HG03571 (cell line): ENCODE data around the gene TMEM184A.

ENCODE experiments used
- ATAC-seq: cut with Tn5 transposase; IDR thresholded peaks from one replicate; pipeline ENCODE4 v1.9.1; 2021; ENCODE audit not compliant: unreplicated experiment

The TMEM184A gene

DNA sequence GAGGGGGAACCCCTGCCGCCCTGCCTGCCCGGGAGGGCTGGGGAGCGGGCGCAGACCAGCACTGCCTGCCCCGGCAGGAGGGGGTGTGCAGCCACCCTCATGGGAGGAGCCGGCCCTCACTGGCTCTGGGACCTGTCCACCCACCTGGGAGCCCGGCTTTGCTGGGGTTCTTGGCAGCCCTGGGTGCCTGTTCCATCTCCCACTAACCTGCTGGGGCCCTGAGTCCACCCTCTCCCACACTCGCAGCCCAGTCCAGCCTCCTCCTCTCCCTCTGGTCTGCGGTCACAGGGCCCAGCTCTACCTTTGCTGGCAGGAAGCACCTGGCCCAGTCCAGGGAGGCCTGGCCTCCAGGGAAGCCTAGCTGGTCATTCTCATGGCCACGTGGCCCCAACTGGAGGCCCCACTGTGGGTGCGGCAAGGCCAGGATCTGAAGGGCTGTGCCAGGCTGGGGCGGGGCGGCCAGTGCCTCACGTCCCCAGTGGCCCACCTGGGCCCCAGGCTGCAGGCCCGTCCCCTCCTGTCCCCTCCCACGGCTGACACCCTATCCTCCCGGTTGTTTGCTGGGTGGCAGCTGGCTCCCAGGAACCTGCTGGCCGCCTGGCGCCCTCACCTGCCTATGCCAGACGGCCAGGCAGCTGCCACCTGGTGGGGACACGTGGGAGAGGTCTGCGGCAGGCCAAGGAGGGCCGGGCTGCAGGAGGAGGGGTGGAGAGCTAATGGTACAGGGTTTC is at the start of gene TMEM184A:
TMEM184A (minus strand) TSS at position 393 of the 731 bp plus-strand sequence. CDS start 721 bp downstream, outside the sequence.
- ATAC-seq: no peak

DNA sequence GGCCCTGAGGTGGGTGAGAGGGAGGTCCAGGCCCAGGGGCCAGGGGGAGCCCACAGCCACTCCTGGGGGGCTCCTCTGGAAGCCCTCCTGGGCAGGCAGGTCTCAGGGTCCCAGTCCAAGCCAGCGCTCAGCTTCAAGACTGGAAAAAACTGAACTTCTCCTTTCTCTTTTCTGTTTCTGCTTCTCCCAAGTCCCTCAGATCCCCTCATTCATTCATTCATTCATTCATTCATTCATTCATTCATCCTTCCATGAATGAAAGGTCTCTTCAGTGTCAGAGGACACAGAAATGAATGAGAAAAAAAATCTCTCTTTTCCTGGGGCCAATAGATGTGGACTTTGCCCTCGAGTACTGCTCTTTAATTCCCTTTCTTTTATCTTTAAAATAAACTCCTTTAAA is 48.4 kb upstream of the TMEM184A start:
- ATAC-seq: no peak

DNA sequence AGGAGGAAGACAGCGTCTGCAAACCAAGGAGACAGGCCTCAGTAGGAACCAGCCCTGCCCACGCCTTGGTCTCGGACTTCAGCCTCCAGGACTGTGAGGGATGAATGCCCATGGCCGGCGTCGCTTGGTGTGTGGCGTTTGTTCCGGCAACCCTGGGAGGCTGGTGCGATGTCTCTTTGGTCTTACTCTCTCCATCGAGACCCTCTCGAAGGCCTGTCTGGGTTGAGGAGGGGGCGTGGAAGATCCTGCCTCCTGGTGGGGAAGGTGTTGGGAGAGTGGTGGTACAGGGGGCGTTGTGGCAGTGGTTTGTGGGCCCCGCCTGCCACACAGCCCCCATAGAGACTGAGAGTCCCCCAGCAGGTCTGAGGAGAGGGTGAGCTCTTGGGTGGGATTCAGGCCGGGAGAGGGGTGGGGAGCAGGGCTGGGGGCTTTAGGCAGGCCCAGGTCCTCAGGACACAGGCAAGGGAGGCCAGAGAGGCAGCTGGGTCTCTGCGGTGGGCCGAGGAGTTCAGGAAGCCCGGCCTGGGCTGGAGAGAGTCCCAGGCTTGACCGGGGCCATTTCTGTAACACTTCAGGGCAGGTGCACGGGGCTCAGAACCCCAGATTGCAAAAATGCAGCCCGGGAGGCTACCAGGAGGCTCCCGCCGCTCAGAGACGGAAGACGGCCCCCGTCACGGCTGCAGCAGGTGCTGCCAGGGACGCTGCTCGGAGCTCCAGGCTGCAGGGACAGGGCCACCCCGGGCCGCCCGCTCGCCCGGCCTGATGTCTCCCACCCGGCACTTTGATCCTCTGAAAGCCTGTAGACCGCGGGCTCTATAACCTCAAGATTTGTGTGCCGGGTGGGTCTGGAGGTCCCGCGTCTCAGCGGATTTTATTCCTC is 47.6 kb upstream of the TMEM184A start:
- no peak for ATAC-seq

- ATAC-seq: no peak
Observed at GRCh38 chr7:1602386-1602785, 46.4 kb upstream of the TMEM184A start.

- ATAC-seq: no peak
Observed at GRCh38 chr7:1601956-1602355, 46.0 kb upstream of the TMEM184A start.

DNA sequence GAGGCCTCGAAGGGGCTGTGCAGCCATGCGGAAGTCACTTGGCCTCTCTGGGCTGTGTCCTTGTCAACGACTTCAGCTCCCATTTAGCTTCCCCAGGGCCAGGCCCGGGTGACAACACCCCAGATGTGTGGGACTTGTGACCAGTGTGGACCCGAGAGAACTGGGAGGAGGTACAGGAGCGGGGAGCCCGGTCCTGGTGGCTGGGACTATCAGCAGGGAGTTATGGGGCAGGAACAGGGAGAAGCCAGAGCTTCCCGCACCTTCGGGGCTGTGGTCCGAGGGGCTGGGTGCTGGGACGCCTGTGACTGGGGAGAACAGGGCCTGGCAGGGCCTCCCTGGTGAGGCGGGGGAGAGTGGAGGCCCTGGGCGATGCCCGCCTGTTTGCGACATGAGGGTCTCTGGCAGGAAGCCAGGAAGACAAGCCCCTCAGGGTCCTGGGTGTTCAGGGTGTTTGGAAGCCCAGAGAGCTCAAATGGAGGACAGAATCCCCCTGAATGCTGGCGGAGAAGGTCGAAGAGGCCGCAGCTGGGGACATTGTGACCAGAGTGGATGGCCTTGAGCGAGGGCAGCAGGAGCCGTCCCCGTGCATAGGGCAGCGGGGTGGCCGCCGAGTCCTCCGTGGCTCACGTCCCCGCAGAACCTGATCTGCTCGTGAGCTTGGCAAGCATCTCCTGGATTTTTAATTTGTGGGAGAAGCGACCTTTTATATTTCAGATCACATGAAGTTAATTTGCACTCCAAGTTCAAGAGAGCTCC is 43.8 kb upstream of the TMEM184A start:
- ATAC-seq: no peak

DNA sequence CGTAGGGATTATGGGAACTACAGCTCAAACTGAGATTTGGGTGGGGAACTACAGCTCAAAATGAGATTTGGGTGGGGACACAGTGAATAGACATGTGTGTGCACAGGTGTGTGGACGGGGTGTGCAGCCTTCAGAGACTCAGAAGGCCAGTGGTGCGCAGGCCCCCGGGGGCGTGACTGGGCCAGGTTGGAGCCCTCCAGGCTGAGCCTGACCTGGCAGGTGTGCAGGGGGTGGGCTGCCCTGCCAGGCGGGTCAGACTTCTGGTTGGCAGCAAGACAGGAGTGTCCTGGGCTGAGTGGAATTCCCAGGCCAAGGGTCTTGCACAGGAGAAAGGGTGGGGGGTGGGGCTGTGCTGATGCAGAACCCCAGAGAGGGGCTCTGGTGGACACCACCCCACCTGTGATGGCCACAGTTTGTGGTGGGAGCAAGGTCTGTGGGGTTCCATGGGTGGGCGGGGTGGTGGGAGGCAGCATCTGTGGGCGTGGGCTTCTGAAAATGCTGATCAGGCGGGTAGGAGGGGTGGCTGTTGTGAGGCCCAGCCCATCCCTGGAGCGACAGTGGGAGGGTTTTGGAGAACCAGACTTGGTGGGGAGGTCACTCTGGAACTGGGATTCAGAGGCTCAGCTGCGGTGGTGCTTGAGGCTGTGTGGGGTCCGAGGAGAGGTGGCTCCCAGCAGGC is 43.1 kb upstream of the TMEM184A start:
- no peak for ATAC-seq

- ATAC-seq: no peak
Observed at GRCh38 chr7:1598286-1598685, 42.3 kb upstream of the TMEM184A start.

- no peak for ATAC-seq
Observed at GRCh38 chr7:1597791-1598190, 41.8 kb upstream of the TMEM184A start.

- no peak for ATAC-seq
Observed at GRCh38 chr7:1597066-1597760, 41.2 kb upstream of the TMEM184A start.

DNA sequence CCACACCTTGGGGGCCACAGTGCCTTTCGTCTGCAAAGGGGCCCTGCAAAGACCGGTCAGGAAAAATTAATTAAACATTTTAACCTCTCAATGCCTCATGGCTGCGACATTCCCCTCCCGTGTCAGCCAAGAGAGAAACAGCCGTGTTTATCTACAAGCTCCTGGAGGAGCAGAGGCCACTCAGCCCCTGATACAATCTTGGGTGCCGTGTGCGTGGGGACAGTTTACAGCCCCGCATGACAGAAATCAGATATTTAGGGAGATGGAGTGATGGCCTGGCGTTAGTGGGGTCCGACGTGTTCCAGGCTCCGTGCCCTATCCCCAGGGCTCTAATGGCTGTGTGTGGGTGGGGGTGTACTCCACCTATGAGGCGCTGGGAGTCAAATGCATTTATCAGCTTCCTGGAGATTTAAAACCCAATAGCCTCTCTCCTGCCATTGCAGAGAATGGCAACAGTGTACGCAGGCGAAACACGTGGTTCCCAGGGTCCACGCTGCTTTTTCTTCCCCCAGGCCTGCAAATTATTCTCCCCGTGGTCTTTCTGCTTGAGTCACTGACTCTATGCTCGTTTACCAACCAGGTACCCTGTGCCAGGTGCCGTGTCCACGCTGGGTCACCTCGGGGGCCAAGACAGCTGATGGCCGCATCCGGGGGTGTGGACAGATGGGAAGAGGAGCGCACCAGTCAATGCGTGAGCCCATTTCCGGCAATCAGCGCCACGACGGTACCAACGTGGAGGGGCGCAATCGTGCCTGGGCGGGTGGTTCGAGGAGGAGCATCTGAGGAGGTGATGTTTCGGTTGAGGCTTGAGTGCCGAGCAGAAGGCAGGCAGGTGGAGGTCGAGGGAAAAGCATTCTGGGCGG is 40.4 kb upstream of the TMEM184A start:
- no peak for ATAC-seq

DNA sequence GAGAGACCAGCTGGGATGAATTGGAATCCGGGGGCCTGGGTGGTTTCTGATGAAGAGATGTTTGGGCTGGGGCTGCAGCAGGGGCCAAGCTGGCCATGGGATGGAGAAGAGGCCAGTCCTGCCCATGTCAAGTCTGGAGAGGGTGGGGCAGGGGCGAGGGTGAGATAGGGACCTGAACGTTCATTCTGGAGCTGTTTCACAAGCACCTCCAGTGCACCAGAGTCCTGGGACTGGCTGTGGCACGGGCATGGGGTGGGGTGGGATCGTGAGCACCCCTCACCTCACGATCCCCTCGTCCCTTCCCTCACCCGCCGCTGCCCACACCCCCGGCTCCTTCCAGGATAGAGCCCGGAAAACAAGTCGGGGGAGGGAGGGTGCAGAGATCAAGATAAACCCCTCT is 39.6 kb upstream of the TMEM184A start:
- no peak for ATAC-seq

GRCh38 chr7:1595027-1595426 is 39.0 kb upstream of the TMEM184A start:
- no peak for ATAC-seq

DNA sequence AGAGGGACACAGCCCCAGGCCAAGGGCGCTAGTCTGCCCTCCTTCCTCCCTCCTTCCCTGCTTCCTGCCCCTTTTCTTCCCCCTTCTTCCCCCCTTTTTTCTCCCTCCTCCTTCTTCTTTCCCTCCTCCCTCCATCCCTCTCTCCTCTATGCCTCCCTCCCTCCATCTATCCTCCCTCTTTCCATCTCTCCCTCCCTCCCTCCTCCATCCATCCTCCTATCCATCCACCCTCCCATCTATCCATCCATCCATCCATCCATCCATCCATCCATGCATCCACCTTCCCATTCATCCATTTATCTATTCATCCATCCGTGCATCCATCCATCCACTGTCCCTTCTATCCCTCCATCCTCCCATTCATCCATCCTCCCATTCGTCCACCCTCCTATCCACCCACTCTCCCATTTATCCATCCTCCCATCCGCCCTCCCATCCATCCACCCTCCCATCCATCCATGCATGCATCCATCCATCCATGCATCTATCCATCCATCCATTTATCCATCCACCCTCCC is 38.0 kb upstream of the TMEM184A start:
- ATAC-seq: no peak

DNA sequence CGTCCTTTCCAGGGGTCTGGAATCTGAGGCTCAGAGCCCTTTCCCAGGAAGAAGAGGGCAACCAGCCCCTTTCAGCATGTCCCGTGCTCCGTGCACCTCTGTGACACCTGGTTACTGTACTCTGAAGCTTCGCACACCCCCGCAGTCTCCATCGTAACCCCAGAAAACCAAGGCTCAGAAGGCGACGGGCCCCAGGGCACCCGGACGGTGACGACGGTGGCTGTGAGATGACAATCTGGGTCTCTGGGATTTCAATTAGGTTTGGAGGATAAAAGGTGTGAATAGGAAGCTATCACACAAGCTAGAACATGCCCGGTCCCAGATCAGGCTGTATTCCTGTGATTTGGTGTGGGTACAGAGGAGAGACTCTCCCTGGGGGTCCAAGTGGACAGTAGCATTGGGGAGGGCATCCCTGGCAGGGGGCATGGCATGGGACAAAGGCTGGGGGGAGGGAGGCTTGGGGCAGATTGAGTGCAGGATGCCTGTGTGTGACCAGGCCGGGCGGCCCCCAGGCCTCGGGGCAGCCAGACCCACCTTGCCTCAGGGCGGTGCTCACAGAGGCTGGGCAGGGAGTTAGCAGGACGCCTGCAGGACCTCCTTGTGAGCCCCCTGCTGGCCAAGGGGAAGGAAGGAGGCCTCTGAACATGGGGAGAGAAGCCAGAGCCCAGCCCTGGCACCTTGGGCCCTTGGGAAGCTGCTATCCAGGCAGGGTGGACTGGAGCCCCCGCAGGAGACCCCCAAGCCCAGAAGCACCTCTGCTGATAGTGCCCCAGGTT is 37.3 kb upstream of the TMEM184A start:
- no peak for ATAC-seq

GRCh38 chr7:1592299-1592871 is 36.4 kb upstream of the TMEM184A start:
- ATAC-seq: no peak

DNA sequence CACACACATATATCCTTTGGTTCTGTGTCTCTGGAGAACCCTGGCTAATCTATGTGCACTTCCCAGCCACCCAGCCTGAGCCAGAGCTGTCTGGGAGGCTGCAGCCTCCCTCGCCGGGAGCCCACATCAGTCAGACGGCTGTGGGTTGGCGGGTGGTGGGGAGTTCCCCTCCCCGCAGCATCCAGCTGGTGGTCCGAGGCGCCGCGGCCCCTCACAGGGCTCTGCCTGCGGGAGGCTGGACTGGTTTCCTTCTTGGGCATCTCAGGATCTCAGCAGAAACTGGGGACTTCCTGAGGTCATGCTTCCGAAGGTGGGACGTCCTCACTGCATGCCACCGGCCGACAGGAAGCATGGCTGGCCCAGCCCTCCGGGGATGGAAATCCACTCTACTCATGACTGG is 35.9 kb upstream of the TMEM184A start:
- no peak for ATAC-seq

GRCh38 chr7:1591396-1591795 is 35.4 kb upstream of the TMEM184A start:
- ATAC-seq: no peak
